ENCODE measurements around the gene C19orf73. TPM values are rescaled to one million over a fixed set of nuclear protein-coding genes. Genes with fewer than 3 reads are reported as not detected.

C19orf73 gene
- total RNA-seq, 1 experiment from 2014 or later: 2.2 TPM

DNA sequence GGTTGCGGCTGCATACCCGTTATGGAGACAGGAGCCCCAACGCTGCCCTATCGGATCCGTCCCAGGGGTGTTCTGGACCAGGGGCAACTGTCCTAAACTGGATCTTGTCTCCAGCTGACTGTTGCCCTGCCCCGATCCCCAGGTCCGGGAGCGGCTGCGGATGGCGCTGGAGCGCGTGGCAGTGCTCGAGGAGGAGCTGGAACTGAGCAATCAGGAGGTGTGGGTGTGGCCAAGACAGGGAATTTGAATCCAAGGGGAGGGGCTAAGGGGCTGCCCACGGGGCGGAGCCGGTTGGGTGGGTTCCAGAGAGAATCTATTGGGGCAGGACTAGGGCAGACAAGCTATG lies 10.3 kb upstream of the C19orf73 start:
- Histone ChIP-seq H3K9ac (ENCODE audit: low read length) (no peak overlapping the region; the same call in 1 of the 2 replicates), H3K27me3 (ENCODE audit: insufficient read depth, low read length) (no peaks in the 10 kb centered on the region), H3K4me1 (ENCODE audit: control insufficient read depth in 1 of 2, insufficient read depth in 2 of 2, low read length in 2 of 2) (peaks cover 12 to 28% of the 10 kb centered on the region in 2 experiments), H3K4me2 (ENCODE audit: low read length) (peak overlapping the region; percentile 88), H3K9me2 (ENCODE audit: insufficient read depth) (no peaks in the 10 kb centered on the region), H3K9me3 (ENCODE audit: control insufficient read depth in 1 of 2, insufficient read depth in 1 of 2, low read depth in 1 of 2, low read length in 2 of 2) (no peaks in the 10 kb centered on the region), H2AFZ (ENCODE audit: low read depth, low read length, poor library complexity, severe bottlenecking) (no peak overlapping the region), H3K4me3 (replicated peaks in 1 of 2; ENCODE audit: low read depth in 1 of 2, low read length in 2 of 2) (peak overlapping the region in 1 of 2 experiments; percentile 60; a peak in 2 of 4 replicates), H3K36me3 (ENCODE audit: control insufficient read depth in 1 of 2, insufficient read depth in 2 of 2, low read length in 2 of 2) (peaks cover 0 to 8% of the 10 kb centered on the region in 2 experiments; a peak in 2 of 4 replicates), H3K27ac (ENCODE audit: low read depth, low read length) (peak overlapping the region; percentile 62), H4K20me1 (ENCODE audit: insufficient read depth) (no peaks in the 10 kb centered on the region), H3K79me2 (ENCODE audit: insufficient read depth, low read length) (no peaks in the 10 kb centered on the region)
- intact Hi-C loops (cut with micrococcal nuclease): no loop called here
- ATAC-seq (no peak), DNase-seq (ENCODE audit: low read depth, low spot score) (no peak)
- ChIA-PET POLR2A (interaction anchor here (1.3 to 2.3 kb wide), 2 partner anchors 15 to 21 kb away, joined by 5 to 9 read pairs; partner anchors contain the start of gene LIN7B), RAD21 (ENCODE audit: low non-redundant PET in 1 of 2, low total read pairs in 2 of 2, uncharacterized antibody in 2 of 2, unreplicated experiment in 2 of 2) (no interaction called here), CTCF (interaction anchor here (1.7 kb wide), 1 partner anchor 17 kb away, joined by 6 read pairs; no protein-coding TSS in a partner anchor)
- TF ChIP-seq EZH2phosphoT487 (IDR thresholded peaks at IDR 0.05; ENCODE audit: borderline replicate concordance) (no peak), JUND (IDR thresholded peaks at IDR 0.05) (no peak), SRF (IDR thresholded peaks at IDR 0.05; ENCODE audit: low read depth) (no peak), POLR2A (IDR thresholded peaks at IDR 0.05; ENCODE audit: borderline replicate concordance, extremely low read depth, insufficient read depth, insufficient read length) (no peak), EGR1 (IDR thresholded peaks at IDR 0.05; ENCODE audit: low read depth) (no peak), FOSL1 (IDR thresholded peaks at IDR 0.05; ENCODE audit: low read depth) (no peak), SP1 (IDR thresholded peaks at IDR 0.05; ENCODE audit: low read depth) (no peak), SIN3A (IDR thresholded peaks at IDR 0.05; ENCODE audit: low read depth) (no peak), CBX3 (IDR thresholded peaks at IDR 0.05; ENCODE audit: low read depth) (no peak), ELF1 (IDR thresholded peaks at IDR 0.05; ENCODE audit: borderline replicate concordance, low read depth) (no peak)
- TF ChIP-seq, protein P1, sequence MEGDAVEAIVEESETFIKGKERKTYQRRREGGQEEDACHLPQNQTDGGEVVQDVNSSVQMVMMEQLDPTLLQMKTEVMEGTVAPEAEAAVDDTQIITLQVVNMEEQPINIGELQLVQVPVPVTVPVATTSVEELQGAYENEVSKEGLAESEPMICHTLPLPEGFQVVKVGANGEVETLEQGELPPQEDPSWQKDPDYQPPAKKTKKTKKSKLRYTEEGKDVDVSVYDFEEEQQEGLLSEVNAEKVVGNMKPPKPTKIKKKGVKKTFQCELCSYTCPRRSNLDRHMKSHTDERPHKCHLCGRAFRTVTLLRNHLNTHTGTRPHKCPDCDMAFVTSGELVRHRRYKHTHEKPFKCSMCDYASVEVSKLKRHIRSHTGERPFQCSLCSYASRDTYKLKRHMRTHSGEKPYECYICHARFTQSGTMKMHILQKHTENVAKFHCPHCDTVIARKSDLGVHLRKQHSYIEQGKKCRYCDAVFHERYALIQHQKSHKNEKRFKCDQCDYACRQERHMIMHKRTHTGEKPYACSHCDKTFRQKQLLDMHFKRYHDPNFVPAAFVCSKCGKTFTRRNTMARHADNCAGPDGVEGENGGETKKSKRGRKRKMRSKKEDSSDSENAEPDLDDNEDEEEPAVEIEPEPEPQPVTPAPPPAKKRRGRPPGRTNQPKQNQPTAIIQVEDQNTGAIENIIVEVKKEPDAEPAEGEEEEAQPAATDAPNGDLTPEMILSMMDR (IDR thresholded peaks at IDR 0.05 in 2 of 3, conservative IDR thresholded peaks at IDR 0.05 in 1 of 3; ENCODE audit: borderline replicate concordance in 1 of 3, insufficient read depth in 1 of 3, low read depth in 2 of 3, low read length in 2 of 3): no peak
- TF ChIP-seq, protein P2, sequence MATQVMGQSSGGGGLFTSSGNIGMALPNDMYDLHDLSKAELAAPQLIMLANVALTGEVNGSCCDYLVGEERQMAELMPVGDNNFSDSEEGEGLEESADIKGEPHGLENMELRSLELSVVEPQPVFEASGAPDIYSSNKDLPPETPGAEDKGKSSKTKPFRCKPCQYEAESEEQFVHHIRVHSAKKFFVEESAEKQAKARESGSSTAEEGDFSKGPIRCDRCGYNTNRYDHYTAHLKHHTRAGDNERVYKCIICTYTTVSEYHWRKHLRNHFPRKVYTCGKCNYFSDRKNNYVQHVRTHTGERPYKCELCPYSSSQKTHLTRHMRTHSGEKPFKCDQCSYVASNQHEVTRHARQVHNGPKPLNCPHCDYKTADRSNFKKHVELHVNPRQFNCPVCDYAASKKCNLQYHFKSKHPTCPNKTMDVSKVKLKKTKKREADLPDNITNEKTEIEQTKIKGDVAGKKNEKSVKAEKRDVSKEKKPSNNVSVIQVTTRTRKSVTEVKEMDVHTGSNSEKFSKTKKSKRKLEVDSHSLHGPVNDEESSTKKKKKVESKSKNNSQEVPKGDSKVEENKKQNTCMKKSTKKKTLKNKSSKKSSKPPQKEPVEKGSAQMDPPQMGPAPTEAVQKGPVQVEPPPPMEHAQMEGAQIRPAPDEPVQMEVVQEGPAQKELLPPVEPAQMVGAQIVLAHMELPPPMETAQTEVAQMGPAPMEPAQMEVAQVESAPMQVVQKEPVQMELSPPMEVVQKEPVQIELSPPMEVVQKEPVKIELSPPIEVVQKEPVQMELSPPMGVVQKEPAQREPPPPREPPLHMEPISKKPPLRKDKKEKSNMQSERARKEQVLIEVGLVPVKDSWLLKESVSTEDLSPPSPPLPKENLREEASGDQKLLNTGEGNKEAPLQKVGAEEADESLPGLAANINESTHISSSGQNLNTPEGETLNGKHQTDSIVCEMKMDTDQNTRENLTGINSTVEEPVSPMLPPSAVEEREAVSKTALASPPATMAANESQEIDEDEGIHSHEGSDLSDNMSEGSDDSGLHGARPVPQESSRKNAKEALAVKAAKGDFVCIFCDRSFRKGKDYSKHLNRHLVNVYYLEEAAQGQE (IDR thresholded peaks at IDR 0.05; ENCODE audit: low read depth): no peak
- TF ChIP-seq, protein P3, sequence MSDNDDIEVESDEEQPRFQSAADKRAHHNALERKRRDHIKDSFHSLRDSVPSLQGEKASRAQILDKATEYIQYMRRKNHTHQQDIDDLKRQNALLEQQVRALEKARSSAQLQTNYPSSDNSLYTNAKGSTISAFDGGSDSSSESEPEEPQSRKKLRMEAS (IDR thresholded peaks at IDR 0.05): no peak
- TF ChIP-seq, protein P4, sequence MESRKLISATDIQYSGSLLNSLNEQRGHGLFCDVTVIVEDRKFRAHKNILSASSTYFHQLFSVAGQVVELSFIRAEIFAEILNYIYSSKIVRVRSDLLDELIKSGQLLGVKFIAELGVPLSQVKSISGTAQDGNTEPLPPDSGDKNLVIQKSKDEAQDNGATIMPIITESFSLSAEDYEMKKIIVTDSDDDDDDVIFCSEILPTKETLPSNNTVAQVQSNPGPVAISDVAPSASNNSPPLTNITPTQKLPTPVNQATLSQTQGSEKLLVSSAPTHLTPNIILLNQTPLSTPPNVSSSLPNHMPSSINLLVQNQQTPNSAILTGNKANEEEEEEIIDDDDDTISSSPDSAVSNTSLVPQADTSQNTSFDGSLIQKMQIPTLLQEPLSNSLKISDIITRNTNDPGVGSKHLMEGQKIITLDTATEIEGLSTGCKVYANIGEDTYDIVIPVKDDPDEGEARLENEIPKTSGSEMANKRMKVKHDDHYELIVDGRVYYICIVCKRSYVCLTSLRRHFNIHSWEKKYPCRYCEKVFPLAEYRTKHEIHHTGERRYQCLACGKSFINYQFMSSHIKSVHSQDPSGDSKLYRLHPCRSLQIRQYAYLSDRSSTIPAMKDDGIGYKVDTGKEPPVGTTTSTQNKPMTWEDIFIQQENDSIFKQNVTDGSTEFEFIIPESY (IDR thresholded peaks at IDR 0.05; ENCODE audit: extremely low read depth, insufficient replicate concordance, low read length): no peak
- BruUV-seq (replicated peaks): no TSS peak
